GM23248 (cell line): Measurements from ENCODE around the gene SLC6A11. TPM values are rescaled to one million over a fixed set of nuclear protein-coding genes. Genes with fewer than 3 reads are reported as not detected.

Experiments used
- DNase-seq: peaks from one replicate; pipeline ENCODE4 v3.0.0-alpha.2; 2015
- H2AFZ ChIP-seq: fragments of 200-600 bp; sonication (generic); 2 replicates; pipeline ENCODE4 v1.6.1; 2016; ENCODE audit warnings: antibody characterized with exemption
- H3F3A ChIP-seq: fragments of 200-600 bp; sonication (generic); 2 replicates; pipeline ENCODE4 v1.6.1; 2016; ENCODE audit warnings: mild to moderate bottlenecking, antibody characterized with exemption, mixed run types; ENCODE audit not compliant: insufficient read depth
- H3K27ac ChIP-seq: fragments of 200-600 bp; sonication (generic); 2 replicates; pipeline ENCODE4 v1.5.1; 2016; ENCODE audit warnings: mild to moderate bottlenecking
- H3K27me3 ChIP-seq: fragments of 200-600 bp; sonication (generic); replicated peaks from 2 replicates; pipeline ENCODE4 v1.6.1; 2016; ENCODE audit warnings: mild to moderate bottlenecking; ENCODE audit not compliant: insufficient read depth
- H3K36me3 ChIP-seq: fragments of 200-600 bp; sonication (generic); 2 replicates; pipeline ENCODE4 v1.6.1; 2016; ENCODE audit warnings: low read depth, mild to moderate bottlenecking
- H3K4me1 ChIP-seq: fragments of 200-600 bp; sonication (generic); 2 replicates; pipeline ENCODE4 v1.6.1; 2016; ENCODE audit warnings: mild to moderate bottlenecking; ENCODE audit not compliant: insufficient read depth
- H3K4me2 ChIP-seq: fragments of 200-600 bp; sonication (generic); one replicate; pipeline ENCODE4 v1.6.1; 2016; ENCODE audit warnings: mild to moderate bottlenecking; ENCODE audit not compliant: unreplicated experiment
- H3K4me3 ChIP-seq: fragments of 200-600 bp; sonication (generic); 2 replicates; pipeline ENCODE4 v1.5.1; 2016; ENCODE audit warnings: mild to moderate bottlenecking
- H3K79me2 ChIP-seq: fragments of 200-600 bp; sonication (generic); 2 replicates; pipeline ENCODE4 v1.6.1; 2016; ENCODE audit warnings: mild to moderate bottlenecking; ENCODE audit not compliant: insufficient read depth
- H3K9ac ChIP-seq: fragments of 200-600 bp; sonication (generic); 2 replicates; pipeline ENCODE4 v1.6.1; 2016; ENCODE audit warnings: mild to moderate bottlenecking
- H3K9me2 ChIP-seq: fragments of 200-600 bp; sonication (generic); 2 replicates; pipeline ENCODE4 v1.6.1; 2016; ENCODE audit warnings: mixed run types, mild to moderate bottlenecking, moderate library complexity; ENCODE audit not compliant: insufficient read depth
- H3K9me3 ChIP-seq: fragments of 200-600 bp; sonication (generic); one replicate; pipeline ENCODE4 v1.6.1; 2017; ENCODE audit warnings: low read depth
- H4K20me1 ChIP-seq: fragments of 200-600 bp; sonication (generic); 2 replicates; pipeline ENCODE4 v1.6.0; 2016; ENCODE audit not compliant: insufficient read depth
- EZH2 ChIP-seq: fragments of 200-600 bp; sonication (generic); IDR thresholded peaks from 2 replicates; pipeline ENCODE4 v1.6.1; 2018; ENCODE audit warnings: antibody characterized with exemption, mild to moderate bottlenecking; ENCODE audit not compliant: insufficient read depth, poor library complexity, severe bottlenecking
- EZH2phosphoT487 ChIP-seq: fragments of 200-600 bp; sonication (generic); IDR thresholded peaks from 2 replicates; pipeline ENCODE4 v1.6.1; 2018; ENCODE audit warnings: antibody characterized with exemption, moderate library complexity, mild to moderate bottlenecking, low read depth; ENCODE audit not compliant: insufficient read depth
- WGBS, 2 experiments: methylation state at CpG; one replicate each; pipeline ENCODE4 v1.1.6; 2015 to 2017; ENCODE audit warnings: low lambda C conversion rate in 2 of 2, low coverage in 1 of 2; ENCODE audit errors: missing lambda C conversion rate in 2 of 2; 5-methylcytosine and 5-hydroxymethylcytosine counted together
- in situ Hi-C: fragments of 300-500 bp; cut with MboI; formaldehyde crosslinking; loops from 2 replicates; pipeline ENCODE4 v1.15.0; 2020
- polyA plus RNA-seq: library from polyadenylated mRNA; unstranded; fragments of >200 nt; fragmentation: Nextera tagmentation; extraction: Ambion mirVana; gene quantifications from 2 replicates; pipeline ENCODE4 v1.2.1, GENCODE V29; 2016
- total RNA-seq: library from RNA; depleted of rRNA; stranded (reverse); fragments of >200 nt; shearing (Covaris generic); gene quantifications from 2 replicates; pipeline ENCODE4 v1.2.3, GENCODE V29; 2014

Gene SLC6A11
- total and polyA plus RNA-seq, 2 experiments from 2014 or later: not detected

DNA sequence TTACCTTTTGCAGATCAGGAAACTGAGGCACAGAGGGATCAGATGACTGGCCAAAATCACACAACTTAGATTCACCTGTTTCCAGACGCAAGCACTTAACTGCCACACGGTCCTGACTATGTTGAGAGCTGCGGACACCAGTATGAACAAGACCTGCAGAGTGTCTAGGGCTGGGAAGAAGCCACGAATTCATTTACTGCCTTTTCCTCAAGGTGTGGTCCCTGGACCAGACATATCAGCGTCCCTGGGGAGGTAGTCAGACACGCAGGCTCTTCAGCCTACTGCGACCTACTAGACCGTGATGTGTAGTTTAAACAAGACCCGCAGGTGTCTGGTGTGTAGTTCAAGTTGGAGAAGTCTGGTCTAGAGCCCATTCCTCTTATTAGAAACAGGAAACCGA is 541 bp upstream of the SLC6A11 start:
- Histone ChIP-seq H3K9me3 (no peaks in the 10 kb centered on the region), H3F3A (no peaks in the 10 kb centered on the region), H3K9ac (no peak overlapping the region), H3K4me3 (no peak overlapping the region), H3K27me3 (peaks cover 37% of the 10 kb centered on the region), H2AFZ (no peak overlapping the region), H3K79me2 (no peaks in the 10 kb centered on the region), H3K4me1 (no peaks in the 10 kb centered on the region), H4K20me1 (no peaks in the 10 kb centered on the region), H3K4me2 (no peak overlapping the region), H3K36me3 (no peaks in the 10 kb centered on the region), H3K27ac (no peak overlapping the region), H3K9me2 (no peaks in the 10 kb centered on the region)
- no peak for DNase-seq
- WGBS, 2 experiments: 44 to 47% methylated on average over 10 of the region's 10 CpGs
- in situ Hi-C loops: no loop called here
- TF ChIP-seq EZH2phosphoT487 (no peak), EZH2 (no peak)

DNA sequence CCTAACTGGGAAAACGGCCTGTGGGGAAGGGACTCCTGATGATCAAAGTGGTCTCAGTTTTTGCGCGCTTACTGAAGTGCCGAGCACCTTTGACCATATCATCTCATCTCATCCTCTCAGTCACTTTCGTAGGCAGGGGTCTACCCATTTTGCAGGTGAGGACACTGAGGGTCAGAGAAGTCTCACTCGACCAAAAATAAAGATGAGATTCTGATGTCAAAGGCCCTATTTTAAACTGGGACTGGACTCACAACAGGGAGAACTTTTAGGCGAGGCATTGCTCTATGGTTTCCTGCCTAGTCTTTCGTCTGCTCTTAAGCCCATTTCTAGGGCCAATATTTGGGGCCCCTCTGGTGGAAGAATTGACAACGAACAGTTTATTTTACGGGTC is 830 bp downstream of the SLC6A11 start:
- no peaks in the 10 kb centered on the region for H3K4me1 ChIP-seq
- H3K9ac ChIP-seq: no peak overlapping the region
- in situ Hi-C loops: no loop called here
- WGBS, 2 experiments: 47 to 54% methylated on average over 10 of the region's 10 CpGs
- H3K79me2 ChIP-seq: no peaks in the 10 kb centered on the region
- H4K20me1 ChIP-seq: no peaks in the 10 kb centered on the region
- H2AFZ ChIP-seq: no peak overlapping the region
- TF ChIP-seq EZH2phosphoT487 (no peak), EZH2 (no peak)
- no peaks in the 10 kb centered on the region for H3F3A ChIP-seq
- DNase-seq: no peak
- H3K27me3 ChIP-seq: peaks cover 39% of the 10 kb centered on the region
- no peak overlapping the region for H3K4me2 ChIP-seq
- no peaks in the 10 kb centered on the region for H3K36me3 ChIP-seq
- no peaks in the 10 kb centered on the region for H3K9me3 ChIP-seq
- H3K4me3 ChIP-seq: no peak overlapping the region
- no peak overlapping the region for H3K27ac ChIP-seq
- H3K9me2 ChIP-seq: no peaks in the 10 kb centered on the region

DNA sequence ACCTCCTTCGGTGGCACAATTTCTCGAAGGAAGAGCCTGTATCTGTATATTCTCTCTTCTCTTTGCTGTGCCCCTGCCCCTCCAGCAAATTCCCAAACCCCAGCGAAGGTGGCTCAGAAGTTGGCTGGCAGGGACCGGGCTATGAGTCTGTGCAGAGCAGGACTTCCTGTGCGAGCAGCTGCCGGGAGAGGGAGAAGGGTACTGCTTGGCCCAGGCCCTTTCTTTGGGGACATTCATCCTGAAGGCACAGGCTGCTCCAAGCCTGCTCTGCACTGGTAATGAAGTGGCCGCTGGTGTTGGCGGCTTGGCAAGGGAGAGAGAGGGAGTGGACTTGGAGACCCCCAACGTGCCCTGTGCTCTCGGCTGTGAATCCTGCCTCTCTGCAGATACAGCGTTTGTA is 1.5 kb downstream of the SLC6A11 start:
- H3K27me3 ChIP-seq: peaks cover 40% of the 10 kb centered on the region
- no peaks in the 10 kb centered on the region for H3K4me1 ChIP-seq
- H3K4me2 ChIP-seq: no peak overlapping the region
- no peaks in the 10 kb centered on the region for H3K9me2 ChIP-seq
- H2AFZ ChIP-seq: no peak overlapping the region
- H3K9me3 ChIP-seq: no peaks in the 10 kb centered on the region
- H3K36me3 ChIP-seq: no peaks in the 10 kb centered on the region
- no peak overlapping the region for H3K9ac ChIP-seq
- no peaks in the 10 kb centered on the region for H3K79me2 ChIP-seq
- H3F3A ChIP-seq: no peaks in the 10 kb centered on the region
- no peak for TF ChIP-seq EZH2phosphoT487
- no peak for TF ChIP-seq EZH2
- 26 to 28% methylated on average over 11 of the region's 11 CpGs for WGBS, 2 experiments
- DNase-seq: no peak
- in situ Hi-C loops: no loop called here
- H4K20me1 ChIP-seq: no peaks in the 10 kb centered on the region
- no peak overlapping the region for H3K4me3 ChIP-seq
- no peak overlapping the region for H3K27ac ChIP-seq

DNA sequence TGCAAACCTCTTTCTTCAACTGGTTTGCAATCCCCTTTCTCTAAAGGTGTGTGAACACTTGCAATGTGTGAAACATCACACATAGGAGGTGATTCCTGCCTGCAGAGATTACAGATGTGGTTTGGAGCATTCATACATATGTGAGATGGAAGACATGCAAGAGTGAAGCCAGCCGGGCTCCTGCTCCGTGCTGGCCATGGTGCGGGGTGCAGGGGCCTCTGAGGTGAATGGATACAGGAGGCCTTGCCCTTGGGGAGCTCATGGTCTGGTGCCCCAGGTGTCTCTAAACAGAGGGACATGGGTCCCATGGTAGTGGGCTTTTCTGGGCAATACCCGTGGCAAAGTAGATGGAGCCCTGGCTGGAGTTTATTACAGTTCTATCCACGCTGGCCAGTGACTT is 6.0 kb downstream of the SLC6A11 start:
- WGBS, 2 experiments: 22 to 26% methylated on average over 5 of the region's 5 CpGs
- Histone ChIP-seq H3K9me3 (no peaks in the 10 kb centered on the region), H3F3A (no peaks in the 10 kb centered on the region), H3K4me2 (no peak overlapping the region), H3K27ac (no peak overlapping the region), H3K9ac (no peak overlapping the region), H3K4me3 (no peak overlapping the region), H3K36me3 (no peaks in the 10 kb centered on the region), H3K4me1 (no peaks in the 10 kb centered on the region), H3K9me2 (no peaks in the 10 kb centered on the region), H3K79me2 (no peaks in the 10 kb centered on the region), H3K27me3 (peaks cover 20% of the 10 kb centered on the region), H2AFZ (no peak overlapping the region), H4K20me1 (no peaks in the 10 kb centered on the region)
- TF ChIP-seq EZH2: no peak
- TF ChIP-seq EZH2phosphoT487: no peak
- in situ Hi-C loops: no loop called here
- no peak for DNase-seq

DNA sequence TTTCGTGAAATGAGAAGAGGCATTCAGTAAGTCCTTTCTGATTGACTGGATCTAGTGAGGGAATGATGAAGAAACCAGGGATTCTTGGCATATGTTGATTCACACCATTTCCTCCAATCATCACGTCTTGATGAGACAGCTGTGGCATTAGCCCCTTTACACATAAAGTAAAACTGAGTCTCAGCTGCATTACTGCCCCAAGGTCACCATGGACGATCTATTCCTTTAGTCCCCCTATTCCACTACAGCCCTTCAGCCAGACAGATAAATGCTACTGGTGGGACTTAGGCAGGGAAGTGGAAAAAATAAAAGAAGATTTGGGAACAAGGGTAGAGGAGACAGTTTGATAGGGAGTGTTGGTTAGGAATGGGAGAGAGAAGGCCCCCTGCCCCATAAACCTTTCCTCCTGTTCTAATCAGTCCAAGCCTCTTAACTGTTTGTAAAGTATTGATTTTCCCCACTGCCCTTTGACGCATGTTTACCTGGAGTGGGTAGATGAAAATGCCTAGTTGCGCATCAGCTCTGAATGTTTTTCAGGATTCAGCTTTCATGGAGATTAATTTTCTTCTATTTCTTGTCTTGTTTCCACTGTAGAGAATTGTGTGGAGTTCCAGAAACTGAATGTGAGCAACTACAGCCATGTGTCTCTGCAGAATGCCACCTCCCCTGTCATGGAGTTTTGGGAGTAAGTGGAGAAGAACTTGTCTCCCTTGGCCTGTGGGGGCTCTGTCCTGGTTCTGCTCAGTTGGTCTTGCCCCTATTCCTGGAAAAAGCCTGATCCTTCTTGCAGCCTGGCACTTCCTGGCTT is 6.9 kb downstream of the SLC6A11 start:
- Histone ChIP-seq H3K9me2 (no peaks in the 10 kb centered on the region), H3K4me3 (no peak overlapping the region), H3K4me2 (no peak overlapping the region), H3K4me1 (no peaks in the 10 kb centered on the region), H4K20me1 (no peaks in the 10 kb centered on the region), H3K27me3 (peaks cover 11% of the 10 kb centered on the region), H3K36me3 (no peaks in the 10 kb centered on the region), H3K9ac (no peak overlapping the region), H3K9me3 (no peaks in the 10 kb centered on the region), H3F3A (no peaks in the 10 kb centered on the region), H2AFZ (no peak overlapping the region), H3K79me2 (no peaks in the 10 kb centered on the region), H3K27ac (no peak overlapping the region)
- WGBS, 2 experiments: 40 to 45% methylated on average over 5 of the region's 5 CpGs
- in situ Hi-C loops: no loop called here
- TF ChIP-seq EZH2: no peak
- TF ChIP-seq EZH2phosphoT487: no peak
- no peak for DNase-seq
